WTC11 (cell line): Measurements from ENCODE around the gene ARHGAP10.

Experiments
- AFF4 ChIP-seq: sonication (generic); formaldehyde crosslinking; IDR thresholded peaks from 2 replicates; pipeline ENCODE4 v1.8.1; 2023; ENCODE audit warnings: mild to moderate bottlenecking, missing genetic modification reagents, borderline replicate concordance
- CREB1 ChIP-seq: sonication (generic); formaldehyde crosslinking; IDR thresholded peaks from 2 replicates; pipeline ENCODE4 v1.8.0; 2023; ENCODE audit warnings: mild to moderate bottlenecking, missing genetic modification reagents
- FOXK1 ChIP-seq: sonication (generic); formaldehyde crosslinking; IDR thresholded peaks from 2 replicates; pipeline ENCODE4 v1.8.0; 2022; ENCODE audit warnings: mild to moderate bottlenecking, moderate library complexity, missing genetic modification reagents
- SP1 ChIP-seq: sonication (generic); formaldehyde crosslinking; conservative IDR thresholded peaks from 2 replicates; pipeline ENCODE4 v1.8.1; 2022; ENCODE audit warnings: missing genetic modification reagents
- TCF7 ChIP-seq: sonication (generic); formaldehyde crosslinking; IDR thresholded peaks from 2 replicates; pipeline ENCODE4 v1.8.0; 2022; ENCODE audit warnings: mild to moderate bottlenecking, low read depth, missing genetic modification reagents, moderate library complexity
- ZNF232 ChIP-seq: sonication (generic); formaldehyde crosslinking; IDR thresholded peaks from 2 replicates; pipeline ENCODE4 v1.8.0; 2022; ENCODE audit warnings: mild to moderate bottlenecking, missing genetic modification reagents
- TF ChIP-seq, protein P1 (sequence below): sonication (generic); formaldehyde crosslinking; IDR thresholded peaks from 2 replicates; pipeline ENCODE4 v1.8.1; 2022; ENCODE audit warnings: mild to moderate bottlenecking, moderate library complexity, missing genetic modification reagents
- TF ChIP-seq, protein P2 (sequence below): fragments of 200-600 bp; IDR thresholded peaks from 2 replicates; pipeline ENCODE4 v1.8.0; 2022; ENCODE audit warnings: antibody characterized with exemption
- TF ChIP-seq, protein P3 (sequence below): sonication (generic); formaldehyde crosslinking; IDR thresholded peaks from 2 replicates; pipeline ENCODE4 v1.8.0; 2022; ENCODE audit warnings: mild to moderate bottlenecking, missing genetic modification reagents

- TF ChIP-seq, protein P1, sequence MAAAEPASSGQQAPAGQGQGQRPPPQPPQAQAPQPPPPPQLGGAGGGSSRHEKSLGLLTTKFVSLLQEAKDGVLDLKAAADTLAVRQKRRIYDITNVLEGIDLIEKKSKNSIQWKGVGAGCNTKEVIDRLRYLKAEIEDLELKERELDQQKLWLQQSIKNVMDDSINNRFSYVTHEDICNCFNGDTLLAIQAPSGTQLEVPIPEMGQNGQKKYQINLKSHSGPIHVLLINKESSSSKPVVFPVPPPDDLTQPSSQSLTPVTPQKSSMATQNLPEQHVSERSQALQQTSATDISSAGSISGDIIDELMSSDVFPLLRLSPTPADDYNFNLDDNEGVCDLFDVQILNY (CRISPR knock-in tag): no peak
- TF ChIP-seq, protein P2, sequence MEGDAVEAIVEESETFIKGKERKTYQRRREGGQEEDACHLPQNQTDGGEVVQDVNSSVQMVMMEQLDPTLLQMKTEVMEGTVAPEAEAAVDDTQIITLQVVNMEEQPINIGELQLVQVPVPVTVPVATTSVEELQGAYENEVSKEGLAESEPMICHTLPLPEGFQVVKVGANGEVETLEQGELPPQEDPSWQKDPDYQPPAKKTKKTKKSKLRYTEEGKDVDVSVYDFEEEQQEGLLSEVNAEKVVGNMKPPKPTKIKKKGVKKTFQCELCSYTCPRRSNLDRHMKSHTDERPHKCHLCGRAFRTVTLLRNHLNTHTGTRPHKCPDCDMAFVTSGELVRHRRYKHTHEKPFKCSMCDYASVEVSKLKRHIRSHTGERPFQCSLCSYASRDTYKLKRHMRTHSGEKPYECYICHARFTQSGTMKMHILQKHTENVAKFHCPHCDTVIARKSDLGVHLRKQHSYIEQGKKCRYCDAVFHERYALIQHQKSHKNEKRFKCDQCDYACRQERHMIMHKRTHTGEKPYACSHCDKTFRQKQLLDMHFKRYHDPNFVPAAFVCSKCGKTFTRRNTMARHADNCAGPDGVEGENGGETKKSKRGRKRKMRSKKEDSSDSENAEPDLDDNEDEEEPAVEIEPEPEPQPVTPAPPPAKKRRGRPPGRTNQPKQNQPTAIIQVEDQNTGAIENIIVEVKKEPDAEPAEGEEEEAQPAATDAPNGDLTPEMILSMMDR: no peak
- TF ChIP-seq ZNF232 (CRISPR knock-in tag) (no peak), TCF7 (CRISPR knock-in tag) (no peak), AFF4 (CRISPR knock-in tag) (no peak), FOXK1 (CRISPR knock-in tag) (no peak), CREB1 (CRISPR knock-in tag) (no peak), SP1 (CRISPR knock-in tag) (no peak)
- TF ChIP-seq, protein P3, sequence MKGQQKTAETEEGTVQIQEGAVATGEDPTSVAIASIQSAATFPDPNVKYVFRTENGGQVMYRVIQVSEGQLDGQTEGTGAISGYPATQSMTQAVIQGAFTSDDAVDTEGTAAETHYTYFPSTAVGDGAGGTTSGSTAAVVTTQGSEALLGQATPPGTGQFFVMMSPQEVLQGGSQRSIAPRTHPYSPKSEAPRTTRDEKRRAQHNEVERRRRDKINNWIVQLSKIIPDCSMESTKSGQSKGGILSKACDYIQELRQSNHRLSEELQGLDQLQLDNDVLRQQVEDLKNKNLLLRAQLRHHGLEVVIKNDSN (CRISPR knock-in tag): no peak
These were observed 324.0 kb downstream of the ARHGAP10 start for GRCh38 chr4:148055844-148056243.
